Upper lobe of left lung (tissue), 6 donors: Measurements from ENCODE around the gene TBL2. TPM values are rescaled to one million over a fixed set of nuclear protein-coding genes. Genes with fewer than 3 reads are reported as not detected.

Experiments used
- ATAC-seq, 2 donors: fragments of 200-7000 bp; cut with Tn5 transposase; one replicate each; pipeline ENCODE4 v1.9.1; 2022; ENCODE audit warnings: mild to moderate bottlenecking in 2 of 2, moderate library complexity in 2 of 2; ENCODE audit not compliant: low FRiP score in 2 of 2
- DNase-seq, 2 donors: peaks; one replicate each; pipeline ENCODE4 v3.0.0-alpha.2; 2019 to 2020
- H3K27ac ChIP-seq, 4 donors: fragments of 200-600 bp; sonication (generic); one replicate each; pipeline ENCODE4 v1.5.1; 2016 to 2019
- H3K27me3 ChIP-seq, 4 donors: fragments of 200-600 bp; sonication (generic); one replicate each; pipeline ENCODE4 v1.5.1; 2017 to 2019
- H3K36me3 ChIP-seq, 4 donors: fragments of 200-600 bp; sonication (generic); one replicate each; pipeline ENCODE4 v1.5.1; 2016 to 2019
- H3K4me1 ChIP-seq, 4 donors: fragments of 200-600 bp; sonication (generic); one replicate each; pipeline ENCODE4 v1.5.1; 2018 to 2019
- H3K4me3 ChIP-seq, 4 donors: fragments of 200-600 bp; sonication (generic); one replicate each; pipeline ENCODE4 v1.5.1; 2017 to 2019; ENCODE audit warnings: mild to moderate bottlenecking in 2 of 4, moderate library complexity in 1 of 4
- H3K9me3 ChIP-seq, 4 donors: fragments of 200-600 bp; sonication (generic); one replicate each; pipeline ENCODE4 v1.5.1; 2018 to 2019
- CTCF ChIP-seq, 6 experiments: fragments of 450-650 bp in 4 of 6; fragments of 200-600 bp in 2 of 6; sonication (generic) in 2 of 6; IDR thresholded peaks; one replicate each; pipeline ENCODE4 v1.5.1; 2016 to 2019; ENCODE audit warnings: antibody characterized with exemption in 6 of 6
- EP300 ChIP-seq, 4 donors: sonication (generic); formaldehyde crosslinking; IDR thresholded peaks; one replicate each; pipeline ENCODE4 v1.5.1; 2017; ENCODE audit warnings: antibody characterized with exemption in 4 of 4, control low read depth in 2 of 4
- POLR2A ChIP-seq, 4 donors: fragments of 450-650 bp; IDR thresholded peaks; one replicate each; pipeline ENCODE4 v1.5.1; 2016 to 2017; ENCODE audit warnings: antibody characterized with exemption in 4 of 4, mild to moderate bottlenecking in 2 of 4
- POLR2AphosphoS5 ChIP-seq, 2 donors: sonication (generic); formaldehyde crosslinking; IDR thresholded peaks; one replicate each; pipeline ENCODE4 v1.5.1; 2017; ENCODE audit warnings: antibody characterized with exemption in 2 of 2
- WGBS, 2 donors: methylation state at CpG; one replicate each; pipeline ENCODE4 v1.1.5; 2017 to 2018; 5-methylcytosine and 5-hydroxymethylcytosine counted together
- total RNA-seq, 6 donors: library from RNA; depleted of rRNA in 4 of 6; stranded (reverse); fragments of >200 nt in 4 of 6; gene quantifications; one replicate each; pipeline versions ENCODE4 v1.1.0 to v1.2.1, GENCODE V29; 2016 to 2021
- donor health status: DM: no; HTN: no; CAD: no; lungs with moderate emphysema.
- donor health status: DM: no; HTN: yes; CAD: no; lungs with severe emphysema.

The TBL2 gene
- total RNA-seq, 6 donors from 2014 or later, result 15.7 to 52.9 (median 30.7) TPM

- H3K27me3 ChIP-seq, result peaks cover 0 to 5% (median 0%) of the 10 kb centered on the region in 4 donors
- no peaks in the 10 kb centered on the region for H3K9me3 ChIP-seq
- H3K36me3 ChIP-seq, result no peaks in the 10 kb centered on the region
- ATAC-seq, result no peak
- TF ChIP-seq EP300 (IDR thresholded peaks at IDR 0.05), result no peak
- no peak for TF ChIP-seq POLR2AphosphoS5 (IDR thresholded peaks at IDR 0.05)
- TF ChIP-seq POLR2A (IDR thresholded peaks at IDR 0.05), result no peak
- no peak for TF ChIP-seq CTCF (IDR thresholded peaks at IDR 0.05)
- H3K4me1 ChIP-seq, result peaks cover 3 to 7% (median 6%) of the 10 kb centered on the region in 4 donors
- H3K4me3 ChIP-seq, result no peak overlapping the region
- 69 to 73% methylated on average over 18 to 22 of the region's 23 CpGs for WGBS, 2 donors
- H3K27ac ChIP-seq, result no peak overlapping the region
- peak in 1 of 2 donors; percentile 67 for DNase-seq
These were observed 27.3 kb upstream of the TBL2 start for GRCh38 chr7:73605601-73606220.

GRCh38 chr7:73602721-73603651, 24.6 kb upstream of the TBL2 start:
- Histone ChIP-seq H3K36me3 (no peaks in the 10 kb centered on the region), H3K4me3 (no peak overlapping the region), H3K27ac (no peak overlapping the region), H3K27me3 (peaks cover 0 to 5% (median 0%) of the 10 kb centered on the region in 4 donors), H3K4me1 (peaks cover 3 to 7% (median 6%) of the 10 kb centered on the region in 4 donors), H3K9me3 (no peaks in the 10 kb centered on the region)
- WGBS, 2 donors, result 72 to 79% methylated on average over 13 to 21 of the region's 22 CpGs
- no peak for TF ChIP-seq CTCF (IDR thresholded peaks at IDR 0.05)
- no peak for TF ChIP-seq POLR2AphosphoS5 (IDR thresholded peaks at IDR 0.05)
- TF ChIP-seq EP300 (IDR thresholded peaks at IDR 0.05), result no peak
- no peak for TF ChIP-seq POLR2A (IDR thresholded peaks at IDR 0.05)
- ATAC-seq, result no peak
- peak in 1 of 2 donors; percentile 63 for DNase-seq

- Histone ChIP-seq H3K27me3 (no peaks in the 10 kb centered on the region), H3K27ac (no peak overlapping the region), H3K4me3 (no peak overlapping the region), H3K36me3 (no peaks in the 10 kb centered on the region), H3K4me1 (no peaks in the 10 kb centered on the region), H3K9me3 (no peaks in the 10 kb centered on the region)
- WGBS, 2 donors, result 50 to 54% methylated on average over 7 of the region's 7 CpGs
- no peak for TF ChIP-seq POLR2A (IDR thresholded peaks at IDR 0.05)
- ATAC-seq (no peak), DNase-seq (no peak)
These were observed 21.5 kb upstream of the TBL2 start for GRCh38 chr7:73599916-73600315.

- TF ChIP-seq POLR2AphosphoS5 (IDR thresholded peaks at IDR 0.05) (no peak), CTCF (IDR thresholded peaks at IDR 0.05) (no peak), EP300 (IDR thresholded peaks at IDR 0.05) (no peak), POLR2A (IDR thresholded peaks at IDR 0.05) (no peak)
- Histone ChIP-seq H3K27ac (no peak overlapping the region), H3K4me3 (no peak overlapping the region), H3K9me3 (no peaks in the 10 kb centered on the region), H3K36me3 (no peaks in the 10 kb centered on the region), H3K27me3 (no peaks in the 10 kb centered on the region), H3K4me1 (no peaks in the 10 kb centered on the region)
- WGBS, 2 donors, result 74% methylated on average over 9 to 13 of the region's 13 CpGs
- DNase-seq, result peak in 1 of 2 donors; percentile 57
- no peak for ATAC-seq
These were observed 20.9 kb upstream of the TBL2 start for GRCh38 chr7:73599151-73599882.
